ENCODE data around the gene SCGB2A2. TPM values are rescaled to one million over a fixed set of nuclear protein-coding genes. Genes with fewer than 3 reads are reported as not detected.

The SCGB2A2 gene
- total and polyA plus RNA-seq, 9 of the 15 experiments (the other 6 are each of a cell fraction or from before 2014, with no cell fraction given) = not detected

DNA sequence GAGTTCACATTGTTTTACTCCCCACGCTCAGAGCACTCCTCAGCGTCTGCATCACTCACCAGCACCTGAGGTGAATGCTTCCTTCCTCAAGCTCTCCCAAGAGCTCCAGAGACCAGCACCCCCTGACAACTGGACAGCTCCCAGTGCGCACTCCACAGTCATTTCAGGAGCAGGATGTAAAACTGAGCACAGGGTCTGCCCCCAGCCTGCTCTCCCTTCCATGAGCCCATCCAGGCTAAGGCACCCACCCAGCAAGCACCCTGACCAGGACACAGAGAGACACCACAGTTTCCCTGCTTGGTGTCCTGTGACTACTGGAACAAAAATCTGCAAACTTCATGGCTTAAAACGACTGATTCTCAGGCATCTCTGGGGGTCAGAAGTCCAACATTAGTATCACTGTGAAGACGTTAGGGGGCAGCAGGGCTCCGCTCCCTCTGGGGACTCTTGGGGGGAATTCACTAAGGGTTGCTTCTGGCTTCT is 24.6 kb upstream of the SCGB2A2 start:
- Histone ChIP-seq H3K4me1 (replicated peaks in 1 of 2; ENCODE audit: control insufficient read depth in 2 of 2, insufficient read depth in 2 of 2, low read length in 2 of 2) (no peaks in the 10 kb centered on the region), H3K9ac (ENCODE audit: insufficient read depth in 1 of 2, low read depth in 2 of 2, low read length in 2 of 2) (no peak overlapping the region), H3K27ac (ENCODE audit: extremely low read depth, low read depth, low read length) (no peak overlapping the region), H3K4me3 (no peak overlapping the region), H3K79me2 (ENCODE audit: control insufficient read depth, insufficient read depth, low read length) (no peaks in the 10 kb centered on the region), H3K27me3 (ENCODE audit: control insufficient read depth in 2 of 2, insufficient read depth in 2 of 2, low read length in 2 of 2) (peaks cover 0 to 7% of the 10 kb centered on the region in 2 experiments; a peak in 2 of 5 replicates), H3K9me1 (ENCODE audit: control insufficient read depth, insufficient read depth, low read length) (no peaks in the 10 kb centered on the region), H2AFZ (ENCODE audit: low read depth, low read length) (no peak overlapping the region), H4K20me1 (replicated peaks; ENCODE audit: control insufficient read depth, insufficient read depth, low read length) (no peaks in the 10 kb centered on the region), H3K9me3 (replicated peaks; ENCODE audit: control insufficient read depth, insufficient read depth, low read depth, low read length) (no peaks in the 10 kb centered on the region), H3K4me2 (ENCODE audit: insufficient read depth, low read length) (no peak overlapping the region), H3K36me3 (ENCODE audit: control insufficient read depth, insufficient read depth, low read length) (no peaks in the 10 kb centered on the region)
- POLR2A ChIA-PET = no interaction called here
- DNase-seq (ENCODE audit: extremely low read depth in 1 of 4, low spot score in 3 of 4) = peak; percentile 38 to 51 (median 48)
- intact Hi-C loops (cut with micrococcal nuclease) = loop anchor here (1.0 kb wide), 2 partner anchors 66 to 133 kb away; no protein-coding TSS in a partner anchor
- peak; percentile 62 for FAIRE-seq
- in situ Hi-C loops (cut with MboI) = no loop called here
- no TSS peak for BruUV-seq (replicated peaks)
- CTCF ChIA-PET (ENCODE audit: low intra/inter-chr PET ratio) = no interaction called here
- peak; percentile 93 for ATAC-seq
- 0% methylated on average over 6 of the region's 6 CpGs for WGBS (ENCODE audit: insufficient coverage, low coverage, missing lambda C conversion rate)
- TF ChIP-seq NRF1 (conservative IDR thresholded peaks at IDR 0.05 in 1 of 2, IDR thresholded peaks at IDR 0.05 in 1 of 2) = peak in 1 of 2 experiments; percentile 19; a peak in 1 of 4 replicates
- TF ChIP-seq, protein P1, sequence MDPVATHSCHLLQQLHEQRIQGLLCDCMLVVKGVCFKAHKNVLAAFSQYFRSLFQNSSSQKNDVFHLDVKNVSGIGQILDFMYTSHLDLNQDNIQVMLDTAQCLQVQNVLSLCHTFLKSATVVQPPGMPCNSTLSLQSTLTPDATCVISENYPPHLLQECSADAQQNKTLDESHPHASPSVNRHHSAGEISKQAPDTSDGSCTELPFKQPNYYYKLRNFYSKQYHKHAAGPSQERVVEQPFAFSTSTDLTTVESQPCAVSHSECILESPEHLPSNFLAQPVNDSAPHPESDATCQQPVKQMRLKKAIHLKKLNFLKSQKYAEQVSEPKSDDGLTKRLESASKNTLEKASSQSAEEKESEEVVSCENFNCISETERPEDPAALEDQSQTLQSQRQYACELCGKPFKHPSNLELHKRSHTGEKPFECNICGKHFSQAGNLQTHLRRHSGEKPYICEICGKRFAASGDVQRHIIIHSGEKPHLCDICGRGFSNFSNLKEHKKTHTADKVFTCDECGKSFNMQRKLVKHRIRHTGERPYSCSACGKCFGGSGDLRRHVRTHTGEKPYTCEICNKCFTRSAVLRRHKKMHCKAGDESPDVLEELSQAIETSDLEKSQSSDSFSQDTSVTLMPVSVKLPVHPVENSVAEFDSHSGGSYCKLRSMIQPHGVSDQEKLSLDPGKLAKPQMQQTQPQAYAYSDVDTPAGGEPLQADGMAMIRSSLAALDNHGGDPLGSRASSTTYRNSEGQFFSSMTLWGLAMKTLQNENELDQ (CRISPR knock-in tag; IDR thresholded peaks at IDR 0.05; ENCODE audit: borderline replicate concordance) = no peak
- TF ChIP-seq RAD21 (CRISPR knock-in tag; conservative IDR thresholded peaks at IDR 0.05 in 1 of 2, IDR thresholded peaks at IDR 0.05 in 1 of 2) = peak; percentile 19 to 61; a peak in 2 of 4 replicates
- no peak for TF ChIP-seq ZNF24 (IDR thresholded peaks at IDR 0.05)
- TF ChIP-seq CTBP1 (IDR thresholded peaks at IDR 0.05; ENCODE audit: borderline replicate concordance) = no peak
- peak; percentile 34; the same call in 1 of the 2 replicates for TF ChIP-seq CXXC5 (CRISPR knock-in tag; IDR thresholded peaks at IDR 0.05)
- TF ChIP-seq, protein P2, sequence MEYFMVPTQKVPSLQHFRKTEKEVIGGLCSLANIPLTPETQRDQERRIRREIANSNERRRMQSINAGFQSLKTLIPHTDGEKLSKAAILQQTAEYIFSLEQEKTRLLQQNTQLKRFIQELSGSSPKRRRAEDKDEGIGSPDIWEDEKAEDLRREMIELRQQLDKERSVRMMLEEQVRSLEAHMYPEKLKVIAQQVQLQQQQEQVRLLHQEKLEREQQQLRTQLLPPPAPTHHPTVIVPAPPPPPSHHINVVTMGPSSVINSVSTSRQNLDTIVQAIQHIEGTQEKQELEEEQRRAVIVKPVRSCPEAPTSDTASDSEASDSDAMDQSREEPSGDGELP (CRISPR knock-in tag; IDR thresholded peaks at IDR 0.05; ENCODE audit: borderline replicate concordance) = peak; percentile 30; the same call in 1 of the 2 replicates
- TF ChIP-seq SMC3 (conservative IDR thresholded peaks at IDR 0.05; ENCODE audit: insufficient read depth, low read depth, low read length) = 0 out of 2 replicates have a peak, but pooled peaks have one; percentile 18
- TF ChIP-seq SRF (CRISPR knock-in tag; IDR thresholded peaks at IDR 0.05) = 0 out of 4 replicates have a peak, but pooled peaks of 1 of the 2 experiments have one; percentile 27
- TF ChIP-seq, protein P3, sequence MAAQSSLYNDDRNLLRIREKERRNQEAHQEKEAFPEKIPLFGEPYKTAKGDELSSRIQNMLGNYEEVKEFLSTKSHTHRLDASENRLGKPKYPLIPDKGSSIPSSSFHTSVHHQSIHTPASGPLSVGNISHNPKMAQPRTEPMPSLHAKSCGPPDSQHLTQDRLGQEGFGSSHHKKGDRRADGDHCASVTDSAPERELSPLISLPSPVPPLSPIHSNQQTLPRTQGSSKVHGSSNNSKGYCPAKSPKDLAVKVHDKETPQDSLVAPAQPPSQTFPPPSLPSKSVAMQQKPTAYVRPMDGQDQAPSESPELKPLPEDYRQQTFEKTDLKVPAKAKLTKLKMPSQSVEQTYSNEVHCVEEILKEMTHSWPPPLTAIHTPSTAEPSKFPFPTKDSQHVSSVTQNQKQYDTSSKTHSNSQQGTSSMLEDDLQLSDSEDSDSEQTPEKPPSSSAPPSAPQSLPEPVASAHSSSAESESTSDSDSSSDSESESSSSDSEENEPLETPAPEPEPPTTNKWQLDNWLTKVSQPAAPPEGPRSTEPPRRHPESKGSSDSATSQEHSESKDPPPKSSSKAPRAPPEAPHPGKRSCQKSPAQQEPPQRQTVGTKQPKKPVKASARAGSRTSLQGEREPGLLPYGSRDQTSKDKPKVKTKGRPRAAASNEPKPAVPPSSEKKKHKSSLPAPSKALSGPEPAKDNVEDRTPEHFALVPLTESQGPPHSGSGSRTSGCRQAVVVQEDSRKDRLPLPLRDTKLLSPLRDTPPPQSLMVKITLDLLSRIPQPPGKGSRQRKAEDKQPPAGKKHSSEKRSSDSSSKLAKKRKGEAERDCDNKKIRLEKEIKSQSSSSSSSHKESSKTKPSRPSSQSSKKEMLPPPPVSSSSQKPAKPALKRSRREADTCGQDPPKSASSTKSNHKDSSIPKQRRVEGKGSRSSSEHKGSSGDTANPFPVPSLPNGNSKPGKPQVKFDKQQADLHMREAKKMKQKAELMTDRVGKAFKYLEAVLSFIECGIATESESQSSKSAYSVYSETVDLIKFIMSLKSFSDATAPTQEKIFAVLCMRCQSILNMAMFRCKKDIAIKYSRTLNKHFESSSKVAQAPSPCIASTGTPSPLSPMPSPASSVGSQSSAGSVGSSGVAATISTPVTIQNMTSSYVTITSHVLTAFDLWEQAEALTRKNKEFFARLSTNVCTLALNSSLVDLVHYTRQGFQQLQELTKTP (IDR thresholded peaks at IDR 0.05; ENCODE audit: low read depth in 1 of 2, partially characterized antibody in 2 of 2) = peak in 1 of 2 experiments; percentile 89
- TF ChIP-seq EHMT2 (IDR thresholded peaks at IDR 0.05) = peak; percentile 97
- peak; percentile 63; the same call in 1 of the 2 replicates for TF ChIP-seq HDAC2 (IDR thresholded peaks at IDR 0.05)
- peak; percentile 96 for TF ChIP-seq MIER1 (IDR thresholded peaks at IDR 0.05; ENCODE audit: low read depth)
- TF ChIP-seq PRMT5 (CRISPR knock-in tag; IDR thresholded peaks at IDR 0.05) = peak; percentile 83; the same call in 1 of the 2 replicates

All from K562 (cell line).